Activated CD8-positive, alpha-beta memory T cell treated with anti-CD3 and anti-CD28 coated beads, Interleukin-2, amount 50 U/mL, for 24 hours (primary cell): ENCODE results near the gene PCDHA1.
"Not testable (repeated sequence)": the region's sequence is repeated elsewhere in the genome, so short reads cannot be mapped to it uniquely, and the experiment has no call there.

Experiments
- DNase-seq: peaks from one replicate; pipeline ENCODE4 v3.0.0-alpha.2; 2020; ENCODE audit errors: extremely low read depth

Gene PCDHA1

DNA sequence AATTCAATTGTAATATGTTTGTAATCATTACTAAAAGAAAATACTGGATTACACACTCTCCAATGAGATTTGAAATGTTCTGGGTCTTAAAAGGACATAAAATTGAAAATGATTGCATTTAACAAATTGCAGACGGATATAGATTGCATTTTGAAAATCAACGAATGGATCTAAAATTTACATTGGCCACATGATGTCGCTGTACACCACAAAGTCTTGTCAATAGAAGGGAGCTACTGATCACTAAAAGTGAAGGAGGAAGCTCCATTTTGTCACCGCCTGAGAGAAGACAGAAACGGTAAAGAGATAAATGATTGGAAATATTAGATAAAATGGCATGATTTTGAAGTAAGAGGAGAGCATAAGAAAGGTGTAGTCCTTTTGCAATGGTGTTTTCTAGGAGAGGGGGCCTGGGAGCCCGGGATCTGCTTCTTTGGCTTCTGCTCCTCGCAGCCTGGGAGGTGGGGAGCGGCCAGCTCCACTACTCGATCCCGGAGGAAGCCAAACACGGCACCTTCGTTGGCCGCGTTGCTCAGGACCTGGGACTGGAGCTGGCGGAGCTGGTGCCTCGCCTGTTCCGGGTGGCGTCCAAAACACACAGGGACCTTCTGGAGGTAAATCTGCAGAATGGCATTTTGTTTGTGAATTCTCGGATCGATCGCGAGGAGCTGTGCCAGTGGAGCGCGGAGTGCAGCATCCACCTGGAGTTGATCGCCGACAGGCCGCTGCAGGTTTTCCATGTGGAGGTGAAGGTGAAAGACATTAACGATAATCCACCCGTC lies at the start of gene PCDHA1:
PCDHA1 (plus strand) TSS at position 236 of the 782 bp plus-strand sequence.
- DNase-seq: no peak

DNA sequence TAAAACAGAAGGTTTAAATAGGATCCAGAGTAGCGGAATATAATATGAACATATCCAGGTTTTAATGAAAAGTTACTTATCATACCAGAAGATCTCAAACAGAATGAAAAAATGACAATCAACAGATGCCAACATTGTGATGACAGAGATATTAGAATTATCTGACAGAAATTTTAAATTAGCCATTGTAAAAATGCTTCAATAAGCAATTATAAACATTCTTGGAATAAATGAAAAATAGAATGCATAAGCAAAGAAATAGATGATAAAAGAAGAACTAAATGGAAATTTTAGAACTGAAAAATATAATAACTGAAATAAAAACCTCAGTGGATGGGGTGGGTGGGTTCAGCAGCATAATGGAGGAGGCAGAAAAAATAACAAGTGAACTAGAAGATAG lies 48.5 kb upstream of the PCDHA1 start:
- no peak for DNase-seq

DNA sequence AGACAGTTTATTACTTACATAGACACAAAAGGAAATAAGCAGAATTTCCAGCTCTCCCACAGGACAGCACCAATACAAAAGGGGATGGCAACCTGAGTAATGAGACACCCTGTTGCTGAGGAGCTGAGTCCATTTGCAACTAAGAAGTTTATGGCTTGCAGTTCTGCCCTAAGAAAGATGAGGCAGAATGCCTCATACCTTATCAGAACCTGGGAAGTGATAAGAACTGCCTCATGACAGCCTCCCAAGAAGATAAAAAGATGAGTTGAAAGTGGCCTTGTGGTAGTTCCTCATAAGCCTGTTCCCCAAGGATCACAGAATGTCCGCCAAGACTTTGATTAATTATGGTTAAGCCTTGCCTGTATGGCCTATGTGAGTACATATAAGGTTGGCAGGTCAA lies 44.0 kb upstream of the PCDHA1 start:
- DNase-seq: no peak

DNA sequence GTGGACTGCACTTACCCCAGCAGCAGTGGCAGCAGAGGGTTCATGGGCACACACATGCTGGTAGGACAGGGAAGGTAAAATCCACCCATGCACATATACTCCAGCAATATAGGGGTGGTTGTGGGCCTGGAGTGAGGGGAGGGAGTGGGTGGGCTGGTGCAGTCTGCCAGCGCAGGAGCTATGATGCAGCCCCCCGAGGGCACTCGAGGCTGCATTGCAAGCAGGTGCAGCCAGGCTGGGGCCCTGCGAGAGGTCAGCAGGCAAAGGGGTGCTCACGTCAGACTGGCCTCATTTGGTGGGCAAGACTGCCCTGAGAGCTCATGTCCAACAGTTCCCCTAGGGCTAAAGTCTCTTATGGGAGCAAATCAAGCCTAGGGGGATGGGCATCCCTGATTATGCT lies 32.4 kb upstream of the PCDHA1 start:
- DNase-seq: no peak

DNA sequence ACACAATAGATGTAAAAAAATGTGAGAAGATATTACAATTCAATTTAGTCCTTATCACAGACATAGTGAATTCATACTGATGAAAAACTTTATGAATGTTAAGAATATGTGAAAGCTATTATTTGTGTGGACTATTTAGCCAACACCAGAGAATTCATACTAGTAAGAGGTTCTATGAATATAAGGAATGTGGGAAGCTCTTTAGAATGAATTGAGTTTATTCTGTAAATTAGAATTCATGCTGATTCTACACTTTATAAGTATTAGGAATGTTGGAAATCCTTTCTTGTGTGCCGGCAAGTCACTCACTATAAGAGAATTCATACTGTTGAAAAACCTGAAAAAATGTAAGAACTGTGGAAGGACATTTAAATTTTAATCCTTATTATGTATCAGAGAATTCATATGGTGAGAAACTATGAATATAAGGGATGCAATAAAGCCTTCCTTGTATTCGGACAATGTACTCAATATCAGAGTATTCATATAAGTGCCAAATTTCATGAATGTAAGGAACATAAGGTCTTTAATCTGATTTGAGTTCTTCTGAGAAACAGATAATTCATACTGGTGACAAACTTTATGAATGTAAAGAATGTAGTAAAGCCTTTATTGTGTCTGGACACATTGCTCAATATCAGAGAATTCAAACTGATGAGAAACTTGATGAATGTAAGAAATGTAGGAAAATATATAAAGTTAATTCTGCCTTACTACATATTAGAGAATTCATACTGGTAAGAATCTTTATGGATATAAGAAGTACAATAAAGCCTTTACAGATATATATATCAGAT lies 21.6 kb upstream of the PCDHA1 start:
- DNase-seq: no peak

DNA sequence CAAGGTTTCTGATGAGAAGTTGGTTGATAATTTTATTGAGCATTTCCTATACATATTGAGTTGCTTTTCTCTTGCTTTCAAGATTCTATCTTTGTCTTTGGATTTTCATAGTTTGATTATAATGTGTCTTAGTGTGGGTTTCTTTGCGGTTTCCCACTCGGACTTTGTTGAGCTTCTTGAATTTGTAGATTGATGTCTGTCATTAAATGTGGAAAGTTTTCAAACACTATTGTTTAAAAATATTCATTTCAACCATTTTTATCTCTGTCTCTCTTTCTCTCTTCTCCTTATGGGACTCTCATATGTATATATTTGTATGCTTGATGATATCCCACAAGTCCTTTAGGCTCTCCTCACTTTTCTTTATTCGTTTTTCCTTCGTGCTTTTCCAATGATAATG lies 18.5 kb upstream of the PCDHA1 start:
- DNase-seq: no peak

DNA sequence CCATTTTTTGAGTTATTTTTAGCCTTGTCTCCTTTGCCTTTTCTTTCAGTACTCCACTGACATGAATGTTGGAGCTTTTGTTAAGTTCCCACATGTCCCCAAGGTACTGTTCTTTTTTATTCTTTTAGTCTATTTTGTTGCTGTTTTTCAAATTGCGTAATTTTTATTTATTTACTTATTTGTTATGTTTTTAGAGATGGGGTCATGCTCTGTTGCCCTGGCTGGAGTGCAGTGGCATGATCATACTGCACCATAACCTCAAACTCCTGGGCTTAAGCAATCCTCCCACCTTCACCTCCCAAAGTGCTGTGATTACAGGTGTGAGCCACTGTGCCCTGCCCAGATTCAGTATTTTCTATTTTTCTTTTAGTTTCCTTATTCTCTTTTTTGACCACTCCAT lies 5.4 kb upstream of the PCDHA1 start:
- DNase-seq: no peak

DNA sequence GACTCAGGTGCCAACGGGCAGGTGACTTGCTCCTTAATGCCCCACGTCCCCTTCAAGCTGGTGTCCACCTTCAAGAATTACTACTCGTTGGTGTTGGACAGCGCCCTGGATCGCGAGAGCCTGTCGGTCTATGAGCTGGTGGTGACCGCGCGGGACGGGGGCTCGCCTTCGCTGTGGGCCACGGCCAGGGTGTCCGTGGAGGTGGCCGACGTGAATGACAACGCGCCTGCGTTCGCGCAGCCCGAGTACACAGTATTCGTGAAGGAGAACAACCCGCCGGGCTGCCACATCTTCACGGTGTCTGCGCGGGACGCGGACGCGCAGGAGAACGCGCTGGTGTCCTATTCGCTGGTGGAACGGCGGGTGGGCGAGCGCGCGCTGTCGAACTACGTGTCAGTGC lies 1.5 kb downstream of the PCDHA1 start:
- not testable (repeated sequence) for DNase-seq

DNA sequence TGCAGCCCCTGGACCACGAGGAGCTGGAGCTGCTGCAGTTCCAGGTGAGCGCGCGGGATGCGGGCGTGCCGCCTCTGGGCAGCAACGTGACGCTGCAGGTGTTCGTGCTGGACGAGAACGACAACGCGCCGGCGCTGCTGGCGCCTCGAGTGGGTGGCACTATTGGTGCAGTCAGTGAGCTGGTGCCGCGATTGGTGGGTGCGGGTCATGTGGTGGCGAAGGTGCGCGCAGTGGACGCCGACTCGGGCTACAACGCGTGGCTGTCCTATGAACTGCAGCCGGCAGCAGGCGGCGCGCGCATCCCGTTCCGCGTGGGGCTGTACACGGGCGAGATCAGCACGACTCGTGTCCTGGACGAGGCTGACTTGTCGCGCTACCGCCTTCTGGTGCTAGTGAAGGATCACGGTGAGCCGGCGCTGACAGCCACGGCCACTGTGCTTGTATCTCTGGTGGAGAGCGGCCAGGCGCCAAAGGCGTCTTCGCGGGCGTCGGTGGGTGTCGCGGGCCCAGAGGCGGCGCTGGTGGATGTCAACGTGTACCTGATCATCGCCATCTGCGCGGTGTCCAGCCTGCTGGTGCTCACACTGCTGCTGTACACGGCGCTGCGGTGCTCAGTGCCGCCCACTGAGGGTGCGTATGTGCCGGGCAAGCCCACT lies 2.0 kb downstream of the PCDHA1 start:
- DNase-seq: not testable (repeated sequence)

DNA sequence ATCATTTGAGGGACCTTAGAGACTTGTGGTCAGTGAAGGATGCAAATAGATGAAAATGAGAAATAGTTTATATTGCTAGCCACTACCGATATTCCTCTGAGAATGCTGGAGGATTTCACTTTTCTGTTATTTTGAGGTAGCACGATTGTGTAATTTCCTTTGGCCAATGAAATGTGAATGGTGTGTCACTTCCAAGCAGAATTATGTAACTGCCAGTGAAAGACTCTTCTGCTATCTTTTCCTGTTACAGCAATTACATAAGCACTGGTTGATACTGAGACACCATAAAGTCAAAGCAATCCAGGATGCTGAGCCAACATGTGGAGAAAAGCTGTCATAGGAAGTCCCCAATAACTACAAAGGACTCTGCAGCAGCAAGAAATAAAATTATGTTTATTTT lies 5.1 kb downstream of the PCDHA1 start:
- DNase-seq: no peak

DNA sequence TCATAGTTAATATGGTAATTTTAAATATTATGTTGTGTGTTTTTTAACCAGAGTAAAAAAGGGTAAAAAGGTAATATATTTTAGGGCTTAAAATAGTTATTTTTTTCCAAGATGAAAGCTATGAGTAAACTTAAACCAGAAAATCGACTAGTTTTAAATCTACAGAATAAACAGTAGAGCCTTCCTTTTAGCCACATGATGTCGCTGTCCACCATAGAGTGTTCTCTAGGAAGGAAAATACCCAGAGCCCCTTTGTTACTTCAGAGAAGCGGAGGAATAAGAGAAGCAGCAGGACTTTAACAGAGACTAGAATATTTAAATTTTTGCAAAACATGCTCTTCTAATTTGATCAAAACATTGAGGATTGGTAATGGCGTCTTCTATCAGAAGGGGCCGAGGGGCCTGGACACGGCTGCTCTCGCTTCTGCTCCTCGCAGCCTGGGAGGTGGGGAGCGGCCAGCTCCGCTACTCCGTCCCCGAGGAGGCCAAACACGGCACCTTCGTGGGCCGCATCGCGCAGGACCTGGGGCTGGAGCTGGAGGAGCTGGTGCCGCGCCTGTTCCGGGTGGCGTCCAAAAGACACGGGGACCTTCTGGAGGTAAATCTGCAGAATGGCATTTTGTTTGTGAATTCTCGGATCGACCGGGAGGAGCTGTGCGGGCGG lies 8.8 kb downstream of the PCDHA1 start, which contains the start of gene PCDHA2:
PCDHA2 (plus strand) TSS at position 258 of the 664 bp plus-strand sequence.
- DNase-seq: no peak

DNA sequence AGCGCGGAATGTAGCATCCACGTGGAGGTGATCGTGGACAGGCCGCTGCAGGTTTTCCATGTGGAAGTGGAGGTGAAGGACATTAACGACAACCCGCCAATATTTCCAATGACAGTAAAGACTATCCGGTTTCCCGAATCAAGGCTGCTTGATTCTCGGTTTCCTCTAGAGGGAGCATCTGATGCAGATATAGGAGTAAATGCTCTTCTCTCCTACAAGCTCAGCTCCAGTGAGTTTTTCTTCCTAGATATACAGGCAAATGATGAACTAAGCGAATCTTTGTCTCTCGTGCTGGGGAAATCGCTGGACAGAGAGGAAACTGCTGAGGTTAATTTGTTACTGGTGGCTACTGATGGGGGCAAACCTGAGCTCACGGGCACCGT lies 9.3 kb downstream of the PCDHA1 start:
- DNase-seq: no peak

DNA sequence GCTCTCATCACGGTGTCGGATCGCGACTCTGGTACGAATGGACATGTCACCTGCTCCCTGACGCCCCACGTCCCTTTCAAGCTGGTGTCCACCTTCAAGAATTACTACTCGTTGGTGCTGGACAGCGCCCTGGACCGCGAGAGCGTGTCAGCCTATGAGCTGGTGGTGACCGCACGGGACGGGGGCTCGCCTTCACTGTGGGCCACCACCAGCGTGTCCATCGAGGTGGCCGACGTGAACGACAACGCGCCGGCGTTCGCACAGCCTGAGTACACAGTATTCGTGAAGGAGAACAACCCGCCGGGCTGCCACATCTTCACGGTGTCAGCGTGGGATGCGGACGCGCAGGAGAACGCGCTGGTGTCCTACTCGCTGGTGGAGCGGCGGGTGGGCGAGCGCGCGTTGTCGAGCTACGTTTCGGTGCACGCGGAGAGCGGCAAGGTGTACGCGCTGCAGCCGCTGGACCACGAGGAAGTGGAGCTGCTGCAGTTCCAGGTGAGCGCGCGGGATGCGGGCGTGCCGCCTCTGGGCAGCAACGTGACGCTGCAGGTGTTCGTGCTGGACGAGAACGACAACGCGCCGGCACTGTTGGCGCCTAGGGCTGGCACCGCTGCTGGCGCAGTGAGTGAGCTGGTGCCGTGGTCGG lies 10.3 kb downstream of the PCDHA1 start:
- DNase-seq: not testable (repeated sequence)

DNA sequence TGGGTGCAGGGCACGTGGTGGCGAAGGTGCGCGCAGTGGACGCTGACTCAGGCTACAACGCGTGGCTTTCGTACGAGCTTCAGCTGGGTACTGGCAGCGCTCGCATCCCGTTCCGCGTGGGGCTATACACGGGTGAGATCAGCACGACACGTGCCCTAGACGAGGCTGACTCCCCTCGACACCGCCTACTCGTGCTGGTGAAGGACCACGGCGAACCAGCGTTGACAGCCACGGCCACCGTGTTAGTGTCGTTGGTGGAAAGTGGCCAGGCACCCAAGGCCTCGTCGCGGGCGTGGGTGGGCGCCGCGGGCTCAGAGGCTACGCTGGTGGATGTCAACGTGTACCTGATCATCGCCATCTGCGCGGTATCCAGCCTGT lies 10.8 kb downstream of the PCDHA1 start:
- no peak for DNase-seq

DNA sequence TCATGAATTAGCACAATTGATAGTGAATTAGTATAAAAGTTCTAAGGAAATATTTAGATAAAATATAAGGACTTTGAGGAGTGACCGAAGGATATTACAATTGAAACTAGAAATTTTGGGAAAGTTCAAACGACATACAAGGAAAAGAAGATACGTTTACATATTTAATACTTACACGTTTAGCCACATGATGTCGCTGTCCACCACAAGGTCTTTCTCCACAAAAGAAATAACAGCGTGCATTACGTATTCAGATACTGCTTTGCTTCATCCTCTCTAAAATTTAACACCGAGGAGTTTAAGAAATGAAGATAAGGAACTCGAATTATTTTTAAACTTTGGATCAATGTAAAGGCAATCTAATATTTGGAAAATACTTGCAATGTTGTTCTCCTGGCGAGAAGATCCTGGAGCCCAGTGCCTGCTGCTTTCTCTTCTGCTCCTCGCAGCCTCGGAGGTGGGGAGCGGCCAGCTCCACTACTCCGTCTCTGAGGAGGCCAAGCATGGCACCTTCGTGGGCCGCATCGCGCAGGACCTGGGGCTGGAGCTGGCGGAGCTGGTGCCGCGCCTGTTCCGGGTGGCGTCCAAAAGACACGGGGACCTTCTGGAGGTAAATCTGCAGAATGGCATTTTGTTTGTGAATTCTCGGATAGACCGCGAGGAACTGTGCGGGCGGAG lies 15.0 kb downstream of the PCDHA1 start, which contains the start of gene PCDHA3:
PCDHA3 (plus strand) TSS at position 242 of the 678 bp plus-strand sequence.
- DNase-seq: no peak

DNA sequence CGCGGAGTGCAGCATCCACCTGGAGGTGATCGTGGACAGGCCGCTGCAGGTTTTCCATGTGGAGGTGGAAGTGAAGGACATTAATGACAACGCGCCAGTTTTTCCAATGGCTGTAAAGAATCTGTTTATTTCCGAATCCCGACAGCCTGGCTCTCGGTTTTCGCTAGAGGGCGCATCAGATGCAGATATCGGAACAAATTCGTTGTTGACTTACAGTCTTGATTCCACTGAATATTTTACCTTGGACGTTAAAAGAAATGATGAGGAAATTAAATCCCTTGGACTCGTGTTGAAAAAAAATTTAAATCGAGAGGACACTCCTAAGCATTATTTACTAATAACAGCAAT lies 15.5 kb downstream of the PCDHA1 start:
- no peak for DNase-seq

DNA sequence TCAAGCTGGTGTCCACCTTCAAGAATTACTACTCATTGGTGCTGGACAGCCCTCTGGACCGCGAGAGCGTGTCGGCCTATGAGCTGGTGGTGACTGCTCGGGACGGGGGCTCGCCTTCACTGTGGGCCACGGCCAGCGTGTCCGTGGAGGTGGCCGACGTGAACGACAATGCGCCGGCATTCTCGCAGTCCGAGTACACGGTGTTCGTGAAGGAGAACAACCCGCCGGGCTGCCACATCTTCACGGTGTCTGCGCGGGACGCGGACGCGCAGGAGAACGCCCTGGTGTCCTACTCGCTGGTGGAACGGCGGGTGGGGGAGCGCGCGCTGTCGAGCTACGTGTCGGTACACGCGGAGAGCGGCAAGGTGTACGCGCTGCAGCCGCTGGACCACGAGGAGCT lies 16.4 kb downstream of the PCDHA1 start:
- not testable (repeated sequence) for DNase-seq

DNA sequence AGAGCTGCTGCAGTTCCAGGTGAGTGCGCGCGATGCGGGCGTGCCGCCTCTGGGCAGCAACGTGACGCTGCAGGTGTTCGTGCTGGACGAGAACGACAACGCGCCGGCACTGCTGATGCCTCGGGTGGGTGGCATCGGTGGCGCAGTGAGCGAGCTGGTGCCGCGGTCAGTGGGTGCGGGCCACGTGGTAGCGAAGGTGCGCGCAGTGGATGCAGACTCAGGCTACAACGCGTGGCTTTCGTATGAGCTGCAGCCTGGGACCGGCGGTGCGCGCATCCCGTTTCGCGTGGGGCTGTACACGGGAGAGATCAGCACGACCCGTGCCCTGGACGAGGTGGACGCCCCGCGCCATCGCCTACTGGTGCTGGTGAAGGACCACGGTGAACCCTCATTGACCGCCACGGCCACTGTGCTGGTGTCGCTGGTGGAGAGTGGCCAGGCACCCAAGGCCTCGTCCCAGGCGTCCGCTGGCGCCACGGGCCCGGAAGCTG lies 16.9 kb downstream of the PCDHA1 start:
- no peak for DNase-seq

DNA sequence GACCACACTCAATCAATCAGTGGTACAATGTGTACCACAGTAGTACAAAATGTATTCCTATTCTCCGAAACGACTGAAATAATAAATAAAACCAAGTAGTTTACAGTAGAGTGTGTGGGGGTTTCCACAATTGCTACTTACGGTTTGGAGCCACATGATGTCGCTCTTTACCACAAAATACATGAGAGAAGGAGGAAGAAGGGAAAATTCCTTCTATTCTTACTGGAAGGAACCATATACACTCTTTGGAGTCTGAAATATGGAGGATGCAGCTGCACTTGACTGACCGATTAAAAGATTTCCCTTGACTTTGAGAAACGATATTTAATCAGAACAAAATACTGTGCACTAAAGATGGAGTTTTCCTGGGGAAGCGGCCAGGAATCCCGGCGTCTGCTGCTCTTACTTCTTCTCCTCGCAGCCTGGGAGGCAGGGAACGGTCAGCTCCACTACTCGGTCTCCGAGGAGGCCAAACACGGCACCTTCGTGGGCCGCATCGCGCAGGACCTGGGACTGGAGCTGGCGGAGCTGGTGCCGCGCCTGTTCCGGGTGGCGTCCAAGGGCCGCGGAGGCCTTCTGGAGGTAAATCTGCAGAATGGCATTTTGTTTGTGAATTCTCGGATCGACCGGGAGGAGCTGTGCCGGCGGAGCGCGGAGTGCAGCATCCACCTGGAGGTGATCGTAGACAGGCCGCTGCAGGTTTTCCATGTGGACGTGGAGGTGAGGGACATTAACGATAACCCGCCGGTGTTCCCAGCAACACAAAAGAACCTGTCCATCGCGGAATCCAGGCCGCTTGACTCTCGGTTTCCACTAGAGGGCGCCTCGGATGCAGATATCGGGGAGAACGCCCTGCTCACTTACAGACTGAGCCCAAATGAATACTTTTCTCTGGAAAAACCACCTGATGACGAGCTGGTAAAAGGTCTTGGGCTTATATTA lies 21.2 kb downstream of the PCDHA1 start, which contains the start of gene PCDHA4:
PCDHA4 (plus strand) TSS at position 235 of the 942 bp plus-strand sequence.
- no peak for DNase-seq
